Smooth muscle cell (in vitro differentiated cells): ENCODE measurements around the gene CTDSPL. TPM values are rescaled to one million over a fixed set of nuclear protein-coding genes. Genes with fewer than 3 reads are reported as not detected.

Experiments used
- DNase-seq: peaks from one replicate; lab custom pipeline; 2025; ENCODE audit not compliant: unreplicated experiment; lab: John Stamatoyannopoulos, UW
- H2AFZ ChIP-seq: fragments of 200-600 bp; sonication (generic); 2 replicates; pipeline ENCODE4 v1.6.0; 2016; ENCODE audit warnings: antibody characterized with exemption, low read depth, mild to moderate bottlenecking
- H3F3A ChIP-seq: fragments of 200-600 bp; sonication (generic); 2 replicates; pipeline ENCODE4 v1.6.0; 2017; ENCODE audit warnings: antibody characterized with exemption, low read depth
- H3K27ac ChIP-seq: fragments of 200-600 bp; sonication (generic); 2 replicates; pipeline ENCODE4 v1.5.1; 2016; ENCODE audit warnings: low read depth, mild to moderate bottlenecking
- H3K27me3 ChIP-seq: fragments of 200-600 bp; sonication (generic); 2 replicates; pipeline ENCODE4 v1.6.1; 2016; ENCODE audit warnings: low read depth, mild to moderate bottlenecking
- H3K36me3 ChIP-seq: fragments of 200-600 bp; sonication (generic); 2 replicates; pipeline ENCODE4 v1.5.1; 2016; ENCODE audit warnings: low read depth
- H3K4me1 ChIP-seq: fragments of 200-600 bp; sonication (generic); 2 replicates; pipeline ENCODE4 v1.5.1; 2016; ENCODE audit warnings: low read depth
- H3K4me2 ChIP-seq: fragments of 200-600 bp; sonication (generic); 2 replicates; pipeline ENCODE4 v1.6.0; 2016; ENCODE audit warnings: mild to moderate bottlenecking
- H3K4me3 ChIP-seq: fragments of 200-600 bp; sonication (generic); 2 replicates; pipeline ENCODE4 v1.5.1; 2016; ENCODE audit warnings: mild to moderate bottlenecking
- H3K79me2 ChIP-seq: fragments of 200-600 bp; sonication (generic); 2 replicates; pipeline ENCODE4 v1.6.0; 2016; ENCODE audit warnings: low read depth, mild to moderate bottlenecking
- H3K9ac ChIP-seq: fragments of 200-600 bp; sonication (generic); 2 replicates; pipeline ENCODE4 v1.6.0; 2016; ENCODE audit warnings: low read depth
- H3K9me3 ChIP-seq: fragments of 200-600 bp; sonication (generic); replicated peaks from 2 replicates; pipeline ENCODE4 v1.5.1; 2016; ENCODE audit warnings: low read depth
- H4K20me1 ChIP-seq: fragments of 200-600 bp; sonication (generic); 2 replicates; pipeline ENCODE4 v1.6.0; 2016; ENCODE audit warnings: low read depth
- CTCF ChIP-seq: fragments of 200-600 bp; sonication (generic); IDR thresholded peaks from 2 replicates; pipeline ENCODE4 v1.5.1; 2017; ENCODE audit warnings: borderline replicate concordance, mild to moderate bottlenecking, antibody characterized with exemption; ENCODE audit not compliant: insufficient read depth, poor library complexity, severe bottlenecking
- WGBS: methylation state at CpG from one replicate; pipeline ENCODE4 v1.1.7; 2016; ENCODE audit warnings: low lambda C conversion rate; 5-methylcytosine and 5-hydroxymethylcytosine counted together
- polyA plus RNA-seq: library from polyadenylated mRNA; unstranded; fragments of >200 nt; fragmentation: Nextera tagmentation; extraction: Ambion mirVana; gene quantifications from 2 replicates; pipeline ENCODE4 v1.2.1, GENCODE V29; 2016
- total RNA-seq: library from RNA; depleted of rRNA; stranded (reverse); fragments of >200 nt; gene quantifications from 2 replicates; pipeline ENCODE4 v1.2.3, GENCODE V29; 2014

Gene CTDSPL
- total and polyA plus RNA-seq, 2 experiments from 2014 or later: 31.3 to 34.3 TPM

DNA sequence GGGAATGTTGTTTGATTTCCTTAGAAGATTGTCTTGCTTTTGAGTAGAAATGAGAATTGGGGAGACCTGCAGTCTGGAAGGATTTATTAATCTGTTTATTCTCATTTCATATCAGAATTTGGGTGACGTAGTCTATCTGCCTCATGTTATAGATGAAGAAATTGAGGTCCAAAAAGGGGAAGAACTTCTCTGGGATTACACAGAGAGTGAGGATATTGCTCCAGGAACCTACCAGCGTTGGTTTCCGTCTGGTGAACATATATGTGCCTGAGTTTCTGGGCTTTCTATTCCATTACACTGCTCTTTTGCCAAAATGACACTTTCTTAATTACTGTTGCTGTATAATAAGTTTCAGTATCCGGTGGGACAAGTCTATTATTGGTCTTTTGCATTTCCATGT, 51.8 kb downstream of the CTDSPL start:
- Histone ChIP-seq H2AFZ (no peak overlapping the region), H3K79me2 (peaks cover 54% of the 10 kb centered on the region), H3K27me3 (no peaks in the 10 kb centered on the region), H3K4me3 (no peak overlapping the region), H3K4me1 (peaks cover 2% of the 10 kb centered on the region), H3F3A (peaks cover 4% of the 10 kb centered on the region), H3K9me3 (no peaks in the 10 kb centered on the region), H3K9ac (no peak overlapping the region), H4K20me1 (peaks cover 22% of the 10 kb centered on the region), H3K27ac (no peak overlapping the region), H3K36me3 (no peaks in the 10 kb centered on the region), H3K4me2 (no peak overlapping the region)
- DNase-seq: no peak
- TF ChIP-seq CTCF: no peak
- 95% methylated on average over 4 of the region's 4 CpGs for WGBS

DNA sequence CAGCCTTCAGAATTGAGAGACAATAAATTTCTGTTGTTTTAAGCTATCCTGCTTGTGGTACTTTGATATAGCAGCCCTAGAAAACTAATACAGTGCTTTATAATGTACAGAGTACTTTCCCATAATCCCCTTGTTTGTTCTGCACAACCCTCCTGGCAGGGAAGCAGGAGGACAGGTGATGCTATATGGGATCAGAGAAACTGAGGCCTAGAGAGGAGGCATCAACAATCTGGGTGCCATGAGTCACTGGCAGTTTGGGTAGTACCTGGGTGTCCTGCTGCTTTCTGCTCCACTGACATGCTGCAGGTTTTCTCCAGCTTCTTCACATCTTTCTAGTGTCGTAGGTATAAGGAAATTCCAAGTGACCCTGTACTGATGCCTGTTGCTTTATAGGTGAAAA, 55.0 kb downstream of the CTDSPL start:
- Histone ChIP-seq H4K20me1 (peaks cover 31% of the 10 kb centered on the region), H3K27me3 (no peaks in the 10 kb centered on the region), H3K36me3 (no peaks in the 10 kb centered on the region), H2AFZ (no peak overlapping the region), H3K9me3 (no peaks in the 10 kb centered on the region), H3K4me3 (no peak overlapping the region), H3K79me2 (peaks cover 41% of the 10 kb centered on the region), H3K4me2 (no peak overlapping the region), H3K9ac (no peak overlapping the region), H3F3A (no peaks in the 10 kb centered on the region), H3K27ac (no peak overlapping the region), H3K4me1 (peaks cover 6% of the 10 kb centered on the region)
- DNase-seq: no peak
- no peak for TF ChIP-seq CTCF
- 96% methylated on average over 1 of the region's 1 CpG for WGBS

DNA sequence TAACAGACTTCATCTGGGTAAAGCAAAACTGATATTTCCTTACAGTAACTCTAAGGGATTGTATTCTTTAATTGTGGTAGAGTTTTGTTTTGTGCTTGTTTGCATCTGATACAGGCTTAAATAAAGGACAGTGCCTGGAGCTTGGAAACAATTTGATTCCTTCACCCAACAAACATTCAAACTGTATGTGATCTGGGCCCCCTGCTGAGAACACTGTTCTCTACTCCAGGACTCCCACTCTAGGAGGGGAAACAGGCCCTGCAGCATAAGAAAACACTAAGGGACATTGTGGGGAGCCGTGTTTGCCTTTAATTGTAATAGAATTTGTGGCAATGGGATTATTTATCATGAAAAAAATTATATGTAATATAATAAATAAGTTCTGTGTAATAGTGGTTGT, 56.9 kb downstream of the CTDSPL start:
- no peaks in the 10 kb centered on the region for H3K9me3 ChIP-seq
- H3K4me3 ChIP-seq: no peak overlapping the region
- no peak for DNase-seq
- H3K9ac ChIP-seq: no peak overlapping the region
- H3K4me1 ChIP-seq: peaks cover 10% of the 10 kb centered on the region
- H3K79me2 ChIP-seq: peaks cover 37% of the 10 kb centered on the region
- no peak overlapping the region for H3K27ac ChIP-seq
- H3K4me2 ChIP-seq: no peak overlapping the region
- WGBS: 94% methylated on average over 1 of the region's 1 CpG
- H3K36me3 ChIP-seq: no peaks in the 10 kb centered on the region
- H4K20me1 ChIP-seq: peaks cover 35% of the 10 kb centered on the region
- H3F3A ChIP-seq: no peaks in the 10 kb centered on the region
- TF ChIP-seq CTCF: no peak
- H3K27me3 ChIP-seq: no peaks in the 10 kb centered on the region
- no peak overlapping the region for H2AFZ ChIP-seq

- H4K20me1 ChIP-seq: peaks cover 37% of the 10 kb centered on the region
- no peak overlapping the region for H3K4me3 ChIP-seq
- H3K9ac ChIP-seq: no peak overlapping the region
- H3K79me2 ChIP-seq: peaks cover 24% of the 10 kb centered on the region
- peaks cover 20% of the 10 kb centered on the region for H3K4me1 ChIP-seq
- no peaks in the 10 kb centered on the region for H3F3A ChIP-seq
- no peak overlapping the region for H3K27ac ChIP-seq
- no peak for TF ChIP-seq CTCF
- H3K27me3 ChIP-seq: no peaks in the 10 kb centered on the region
- H2AFZ ChIP-seq: no peak overlapping the region
- H3K9me3 ChIP-seq: no peaks in the 10 kb centered on the region
- no peaks in the 10 kb centered on the region for H3K36me3 ChIP-seq
- H3K4me2 ChIP-seq: no peak overlapping the region
- WGBS: 65% methylated on average over 4 of the region's 4 CpGs
- no peak for DNase-seq
Measured at GRCh38 chr3:37920156-37920699, 58.5 kb downstream of the CTDSPL start.
